ENCODE measurements around the gene SAPCD2.

- TF ChIP-seq, protein P1, sequence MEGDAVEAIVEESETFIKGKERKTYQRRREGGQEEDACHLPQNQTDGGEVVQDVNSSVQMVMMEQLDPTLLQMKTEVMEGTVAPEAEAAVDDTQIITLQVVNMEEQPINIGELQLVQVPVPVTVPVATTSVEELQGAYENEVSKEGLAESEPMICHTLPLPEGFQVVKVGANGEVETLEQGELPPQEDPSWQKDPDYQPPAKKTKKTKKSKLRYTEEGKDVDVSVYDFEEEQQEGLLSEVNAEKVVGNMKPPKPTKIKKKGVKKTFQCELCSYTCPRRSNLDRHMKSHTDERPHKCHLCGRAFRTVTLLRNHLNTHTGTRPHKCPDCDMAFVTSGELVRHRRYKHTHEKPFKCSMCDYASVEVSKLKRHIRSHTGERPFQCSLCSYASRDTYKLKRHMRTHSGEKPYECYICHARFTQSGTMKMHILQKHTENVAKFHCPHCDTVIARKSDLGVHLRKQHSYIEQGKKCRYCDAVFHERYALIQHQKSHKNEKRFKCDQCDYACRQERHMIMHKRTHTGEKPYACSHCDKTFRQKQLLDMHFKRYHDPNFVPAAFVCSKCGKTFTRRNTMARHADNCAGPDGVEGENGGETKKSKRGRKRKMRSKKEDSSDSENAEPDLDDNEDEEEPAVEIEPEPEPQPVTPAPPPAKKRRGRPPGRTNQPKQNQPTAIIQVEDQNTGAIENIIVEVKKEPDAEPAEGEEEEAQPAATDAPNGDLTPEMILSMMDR (IDR thresholded peaks at IDR 0.05 in 2 of 3, conservative IDR thresholded peaks at IDR 0.05 in 1 of 3; ENCODE audit: insufficient read depth in 2 of 3, low read depth in 1 of 3, low read length in 3 of 3) = no peak
- TF ChIP-seq ETV6 (IDR thresholded peaks at IDR 0.05; ENCODE audit: borderline replicate concordance in 1 of 2, low read depth in 2 of 2, low read length in 1 of 2) (no peak), ETV6 (CRISPR knock-in tag; IDR thresholded peaks at IDR 0.05; ENCODE audit: borderline replicate concordance) (no peak)
Measured at GRCh38 chr9:137017791-137018497, 52.4 kb downstream of the SAPCD2 start.

Data from K562 (cell line).